GM12875 (cell line): Measurements from ENCODE around the gene PPFIA4.

Source experiments
- H3K4me3 ChIP-seq: one replicate; pipeline ENCODE4 v1.5.1; 2011; ENCODE audit warnings: low read depth, low read length, control low read depth
- TF ChIP-seq, protein P1 (sequence below): IDR thresholded peaks from 2 replicates; pipeline ENCODE4 v1.5.1; 2011; ENCODE audit warnings: low read depth, mild to moderate bottlenecking, control low read depth, inconsistent platforms, low read length, moderate library complexity, borderline replicate concordance; ENCODE audit not compliant: insufficient read depth

Gene PPFIA4

DNA sequence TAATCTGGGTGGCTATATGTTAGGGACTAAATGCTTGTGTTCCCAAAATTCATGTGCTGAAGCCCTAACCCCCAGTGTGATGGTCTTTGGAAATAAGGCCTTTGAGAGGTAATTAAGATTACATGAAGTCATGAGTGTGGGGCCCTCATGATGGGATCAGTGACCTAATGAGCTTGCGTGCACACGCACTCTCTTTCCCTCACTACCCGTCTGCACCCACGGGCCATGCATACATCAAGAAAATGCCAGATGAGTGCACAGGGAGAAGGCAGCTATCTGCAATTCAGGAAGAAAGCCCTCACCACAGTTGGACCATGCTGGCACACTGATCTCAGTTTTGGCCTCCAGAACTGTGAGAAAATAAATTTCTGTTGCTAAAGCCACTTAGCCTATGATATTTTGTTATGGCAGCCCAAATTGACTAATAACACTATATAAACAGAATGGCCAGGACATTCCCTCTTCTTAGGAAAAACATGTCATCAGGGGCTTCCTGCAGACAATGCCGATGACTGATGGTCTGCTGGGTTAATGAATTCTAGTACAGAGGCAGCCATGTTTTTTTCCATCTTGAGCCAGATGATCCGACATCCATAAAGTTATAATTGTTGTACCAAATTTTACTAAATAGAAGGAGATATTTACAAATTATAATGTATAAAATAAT is 77.7 kb downstream of the PPFIA4 start:
- no peak overlapping the region for H3K4me3 ChIP-seq
- TF ChIP-seq, protein P1, sequence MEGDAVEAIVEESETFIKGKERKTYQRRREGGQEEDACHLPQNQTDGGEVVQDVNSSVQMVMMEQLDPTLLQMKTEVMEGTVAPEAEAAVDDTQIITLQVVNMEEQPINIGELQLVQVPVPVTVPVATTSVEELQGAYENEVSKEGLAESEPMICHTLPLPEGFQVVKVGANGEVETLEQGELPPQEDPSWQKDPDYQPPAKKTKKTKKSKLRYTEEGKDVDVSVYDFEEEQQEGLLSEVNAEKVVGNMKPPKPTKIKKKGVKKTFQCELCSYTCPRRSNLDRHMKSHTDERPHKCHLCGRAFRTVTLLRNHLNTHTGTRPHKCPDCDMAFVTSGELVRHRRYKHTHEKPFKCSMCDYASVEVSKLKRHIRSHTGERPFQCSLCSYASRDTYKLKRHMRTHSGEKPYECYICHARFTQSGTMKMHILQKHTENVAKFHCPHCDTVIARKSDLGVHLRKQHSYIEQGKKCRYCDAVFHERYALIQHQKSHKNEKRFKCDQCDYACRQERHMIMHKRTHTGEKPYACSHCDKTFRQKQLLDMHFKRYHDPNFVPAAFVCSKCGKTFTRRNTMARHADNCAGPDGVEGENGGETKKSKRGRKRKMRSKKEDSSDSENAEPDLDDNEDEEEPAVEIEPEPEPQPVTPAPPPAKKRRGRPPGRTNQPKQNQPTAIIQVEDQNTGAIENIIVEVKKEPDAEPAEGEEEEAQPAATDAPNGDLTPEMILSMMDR, result no peak

DNA sequence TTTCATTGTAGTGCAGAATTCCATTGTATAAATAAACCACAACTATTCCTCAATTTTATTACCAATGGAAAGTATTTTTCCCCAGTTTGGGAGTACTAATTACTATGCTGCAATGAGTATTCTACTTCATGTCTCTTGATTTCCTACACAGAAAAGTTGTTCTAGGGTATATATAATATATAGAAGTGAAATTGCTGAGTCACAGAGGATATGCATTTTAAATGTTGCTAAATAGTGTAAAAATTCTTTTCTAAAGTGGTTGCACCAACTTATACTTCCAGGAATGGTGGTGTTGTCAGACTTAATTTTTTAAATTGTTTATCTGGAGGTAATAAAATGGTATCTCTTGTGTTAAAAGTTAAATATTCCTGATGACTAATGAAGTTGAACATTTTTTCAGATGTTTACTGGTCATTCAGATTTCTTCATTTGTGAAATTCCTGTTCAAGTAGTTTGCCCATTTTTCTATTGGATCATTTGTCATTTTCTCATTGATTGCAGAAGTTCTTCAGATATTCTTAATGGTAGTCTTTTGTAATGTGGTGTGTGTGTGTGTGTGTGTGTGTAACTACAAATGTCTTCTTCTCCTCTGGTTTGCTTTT is 78.6 kb downstream of the PPFIA4 start:
- TF ChIP-seq, protein P1, result no peak
- H3K4me3 ChIP-seq, result no peak overlapping the region

DNA sequence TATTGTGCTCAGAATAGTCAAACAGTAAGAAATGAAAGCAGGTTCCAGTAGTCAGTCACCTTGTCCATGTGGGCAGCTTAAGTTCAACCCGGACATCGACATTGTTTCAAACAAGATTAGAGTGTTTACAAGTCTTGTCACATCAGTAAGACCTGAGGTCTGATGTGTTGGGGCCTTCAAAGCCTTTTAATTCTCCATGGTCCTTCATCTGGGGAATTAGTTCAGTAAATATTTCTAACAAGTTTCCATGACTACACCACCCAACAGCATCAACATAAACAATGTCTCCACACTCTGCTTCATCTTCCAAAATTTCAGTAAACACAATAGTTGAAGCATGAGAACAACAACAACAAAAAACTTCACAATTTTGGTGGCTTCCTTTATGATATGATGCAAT is 86.2 kb downstream of the PPFIA4 start:
- TF ChIP-seq, protein P1, result no peak

DNA sequence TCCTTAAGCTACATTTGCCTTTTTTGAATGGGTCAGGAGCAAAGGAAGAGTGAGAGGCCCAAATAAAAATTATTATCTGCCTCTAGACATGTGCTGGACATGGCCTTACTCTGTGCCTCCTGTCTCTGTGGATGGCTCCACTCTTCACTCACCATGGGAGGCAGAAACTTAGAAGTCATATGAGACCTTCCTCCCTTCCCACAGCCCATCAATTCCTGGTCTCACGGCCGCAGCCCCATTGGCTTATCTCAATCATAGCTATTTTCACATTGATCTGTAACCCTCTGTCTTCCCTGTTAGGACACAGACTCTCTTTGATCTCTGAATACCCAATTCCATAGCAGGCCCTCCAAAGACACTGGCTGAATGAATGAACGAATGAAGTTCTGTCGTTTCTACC is 87.0 kb downstream of the PPFIA4 start:
- TF ChIP-seq, protein P1, result no peak
- H3K4me3 ChIP-seq, result no peak overlapping the region

More for the DNA sequence above, 86.2 kb downstream of the PPFIA4 start:
- no peak overlapping the region for H3K4me3 ChIP-seq

DNA sequence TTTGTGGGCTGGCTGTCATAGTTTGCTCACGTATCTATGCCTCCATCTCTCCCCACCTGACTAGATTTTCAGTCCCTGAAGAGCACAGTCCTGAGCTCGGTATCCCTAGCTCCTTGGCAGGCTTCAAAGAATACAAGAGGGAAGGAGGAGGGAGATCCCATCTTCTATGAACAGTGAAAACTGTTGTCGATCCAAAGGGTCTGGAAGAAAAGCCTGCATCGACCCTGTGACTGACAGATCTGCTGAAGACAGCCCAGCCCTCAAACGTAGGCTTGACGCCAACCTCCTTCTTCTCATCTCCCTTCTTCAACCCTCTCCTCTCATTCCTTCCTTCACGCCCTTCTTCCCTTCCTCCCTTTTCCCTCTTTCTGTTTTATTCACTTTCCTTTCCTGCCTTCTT is 87.9 kb downstream of the PPFIA4 start:
- TF ChIP-seq, protein P1, result no peak
- H3K4me3 ChIP-seq, result no peak overlapping the region

DNA sequence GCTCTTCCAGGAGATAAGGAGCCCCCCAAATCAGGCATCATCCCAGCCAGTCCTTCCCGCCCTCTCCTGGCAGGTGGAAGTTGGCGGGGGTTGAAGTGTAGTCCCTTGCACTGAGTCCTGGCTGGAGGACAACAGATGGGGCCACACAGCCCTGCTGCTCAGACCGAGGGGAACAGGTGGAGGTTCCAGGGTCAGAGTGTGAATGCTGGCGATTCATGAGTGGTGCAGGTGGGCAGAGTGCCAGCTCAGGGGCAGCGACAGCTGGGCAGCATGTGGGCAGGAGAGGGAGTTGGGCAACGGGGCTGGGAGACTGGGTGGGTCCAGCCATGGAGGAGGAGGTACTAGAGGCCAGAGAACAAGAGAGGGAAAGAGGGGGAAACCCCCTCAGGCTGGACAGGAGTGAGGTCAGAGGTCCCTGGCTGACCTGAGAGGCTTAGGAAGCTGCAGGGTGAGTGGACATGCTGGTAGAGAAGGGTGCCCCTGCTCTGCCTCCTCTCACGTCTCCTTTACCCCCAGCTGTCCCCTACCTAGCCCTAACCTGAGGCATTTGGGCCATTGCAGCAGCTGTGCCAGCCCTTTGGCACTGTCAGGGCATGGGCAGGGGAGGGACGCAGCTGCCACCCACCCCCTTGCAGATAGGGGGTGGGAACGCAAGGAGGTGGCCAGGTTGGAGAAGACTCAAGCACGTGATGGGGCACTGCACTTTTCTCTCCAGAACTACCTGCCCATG is 90.0 kb downstream of the PPFIA4 start:
- H3K4me3 ChIP-seq, result no peak overlapping the region
- TF ChIP-seq, protein P1, result no peak
